ENCODE measurements around the gene KISS1R.

KISS1R gene

DNA sequence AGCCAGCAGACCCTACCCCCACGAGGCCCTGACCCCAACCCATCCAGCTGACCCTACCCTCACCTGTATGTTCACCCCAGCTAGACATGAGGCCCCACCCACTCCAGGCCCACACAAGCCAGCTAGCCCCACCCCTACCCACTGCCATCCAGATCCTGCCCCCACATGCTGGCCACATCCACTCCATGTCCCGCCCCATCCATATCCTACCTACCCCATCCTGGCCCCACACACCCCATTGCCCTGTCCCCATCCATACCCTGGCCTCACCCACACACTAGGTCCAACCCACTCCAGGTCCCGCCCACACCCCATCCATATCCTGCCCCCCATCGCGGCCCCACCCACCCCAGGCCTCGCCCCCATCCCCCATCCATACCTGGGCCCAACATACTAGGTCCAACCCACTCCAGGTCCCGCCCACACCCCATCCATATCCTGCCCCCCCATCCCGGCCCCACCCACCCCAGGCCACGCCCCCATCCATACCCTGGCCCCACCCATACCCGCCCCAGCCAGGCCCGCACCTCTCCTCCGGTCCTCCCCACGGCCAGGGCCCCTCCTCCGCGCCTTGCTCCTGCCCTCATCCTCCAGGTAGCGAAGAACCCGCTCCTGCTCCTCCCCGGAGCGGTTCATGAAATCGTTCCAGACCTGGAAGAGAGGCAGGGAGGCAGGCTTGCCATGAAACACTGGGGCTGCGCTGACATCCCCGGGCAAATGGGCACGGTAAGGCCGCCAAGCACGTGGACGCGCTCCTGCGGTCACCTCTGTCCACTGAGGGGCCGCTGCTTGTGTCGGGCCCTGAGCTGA lies 16.6 kb upstream of the KISS1R start:
- no peak for DNase-seq

DNA sequence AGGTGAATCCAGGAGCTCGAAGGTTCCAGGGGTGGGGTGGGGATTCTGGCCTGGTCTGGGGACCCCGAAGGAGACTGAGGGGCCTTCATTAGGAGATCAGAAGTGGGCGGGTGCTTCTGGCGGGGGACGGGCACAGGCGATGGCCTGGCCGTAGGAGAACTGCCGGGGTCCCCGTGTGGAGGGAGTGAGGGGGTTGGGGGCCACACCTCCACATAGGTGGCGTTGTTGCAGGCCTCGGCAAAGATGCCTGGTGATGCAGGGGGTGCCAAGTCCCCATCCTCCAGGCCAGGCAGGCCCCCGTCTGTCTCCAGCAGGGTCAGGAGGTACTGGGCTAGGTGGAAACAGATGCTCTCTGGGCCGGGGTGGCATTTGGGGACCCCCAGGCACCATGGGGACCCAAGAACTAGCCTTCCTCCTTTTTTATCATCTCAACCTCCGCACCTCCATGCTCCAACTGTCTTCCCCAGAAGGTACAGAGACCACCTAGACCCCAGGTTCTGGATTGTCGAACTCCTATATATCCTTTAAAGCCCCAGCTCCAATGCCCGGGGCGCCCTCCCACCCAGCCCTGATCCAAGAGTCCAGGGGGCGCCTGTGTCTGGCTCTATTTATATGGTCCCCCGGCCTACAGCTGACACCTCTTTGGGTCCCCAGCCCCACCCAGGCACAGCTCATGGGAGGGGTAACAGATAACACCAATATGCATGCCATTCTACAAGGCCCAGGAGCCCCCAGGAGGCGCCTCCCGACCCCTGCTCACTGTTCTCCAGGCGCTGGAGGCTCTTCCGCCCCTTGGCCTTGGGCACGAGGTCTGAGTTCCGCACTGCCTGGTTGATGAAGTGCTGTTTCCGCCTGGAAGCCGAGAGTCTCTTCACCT lies 15.7 kb upstream of the KISS1R start:
- no peak for DNase-seq

- no peak for DNase-seq
Observed at GRCh38 chr19:902093-902370, 15.1 kb upstream of the KISS1R start.

DNA sequence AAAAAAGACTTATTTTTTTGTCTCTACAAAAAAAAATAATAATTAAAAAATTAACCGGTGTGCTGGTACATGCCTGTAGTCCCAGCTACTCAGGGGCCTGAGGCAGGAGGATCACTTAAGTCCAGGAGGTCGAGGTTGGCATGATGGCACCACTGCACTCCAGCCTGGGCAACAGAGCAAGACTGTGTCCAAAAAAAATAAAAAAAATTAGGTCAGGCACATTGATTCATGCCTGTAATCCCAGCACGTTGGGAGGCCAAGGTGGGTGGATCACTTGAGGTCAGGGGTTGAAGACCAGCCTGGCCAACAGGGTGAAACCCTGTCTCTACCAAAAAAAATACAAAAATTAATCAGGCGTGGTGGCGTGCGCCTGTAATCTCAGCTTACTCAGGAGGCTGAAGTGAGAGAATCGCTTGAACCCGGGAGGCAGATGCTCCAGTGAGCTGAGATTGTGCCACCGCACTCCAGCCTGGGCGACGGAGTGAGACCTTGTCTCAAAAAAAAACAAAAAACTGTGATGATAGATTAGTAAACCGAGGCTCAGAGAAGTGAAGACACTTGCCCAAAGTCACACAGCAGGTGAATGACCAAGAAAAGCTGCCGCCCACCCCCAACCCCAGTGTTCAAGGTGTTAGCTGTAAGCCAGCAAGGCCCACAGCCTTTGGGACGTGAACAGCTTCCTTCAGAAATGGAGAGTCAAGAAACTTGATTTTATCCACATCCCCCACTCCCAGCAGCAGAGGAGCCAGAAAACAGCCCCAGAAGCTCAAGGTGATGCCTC lies 14.5 kb upstream of the KISS1R start:
- no peak for DNase-seq

DNA sequence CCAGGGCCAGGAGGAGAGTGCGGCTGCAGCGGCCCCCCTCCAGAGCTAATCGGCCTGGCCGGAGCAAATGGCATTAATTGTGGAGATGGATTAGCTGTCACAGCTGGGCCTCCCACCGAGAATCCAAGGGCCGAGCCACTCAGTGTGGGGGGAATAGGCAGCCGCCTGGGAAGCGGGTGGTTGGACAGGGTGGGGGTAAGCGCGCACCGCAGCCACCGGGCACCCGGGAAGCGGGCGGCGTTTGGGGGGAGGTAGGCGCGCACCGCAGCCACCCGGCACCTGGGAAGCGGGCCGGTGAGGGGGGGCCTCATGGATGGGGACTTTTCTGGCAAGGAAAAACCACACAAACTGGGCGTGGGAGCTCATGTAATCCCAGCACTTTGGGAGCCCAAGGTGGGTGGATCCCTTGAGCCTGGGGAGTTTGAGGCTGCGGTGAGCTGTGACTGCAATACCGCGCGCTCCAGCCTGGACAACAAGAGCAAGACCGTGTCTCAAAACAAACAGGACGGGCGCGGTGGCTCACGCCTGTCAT lies 13.8 kb upstream of the KISS1R start:
- no peak for DNase-seq

- DNase-seq, result no peak
Observed at GRCh38 chr19:904545-904944, 12.6 kb upstream of the KISS1R start.

- no peak for DNase-seq
Observed at GRCh38 chr19:906480-906879, 10.7 kb upstream of the KISS1R start.

- DNase-seq, result no peak
Observed at GRCh38 chr19:907183-907853, 9.8 kb upstream of the KISS1R start.

DNA sequence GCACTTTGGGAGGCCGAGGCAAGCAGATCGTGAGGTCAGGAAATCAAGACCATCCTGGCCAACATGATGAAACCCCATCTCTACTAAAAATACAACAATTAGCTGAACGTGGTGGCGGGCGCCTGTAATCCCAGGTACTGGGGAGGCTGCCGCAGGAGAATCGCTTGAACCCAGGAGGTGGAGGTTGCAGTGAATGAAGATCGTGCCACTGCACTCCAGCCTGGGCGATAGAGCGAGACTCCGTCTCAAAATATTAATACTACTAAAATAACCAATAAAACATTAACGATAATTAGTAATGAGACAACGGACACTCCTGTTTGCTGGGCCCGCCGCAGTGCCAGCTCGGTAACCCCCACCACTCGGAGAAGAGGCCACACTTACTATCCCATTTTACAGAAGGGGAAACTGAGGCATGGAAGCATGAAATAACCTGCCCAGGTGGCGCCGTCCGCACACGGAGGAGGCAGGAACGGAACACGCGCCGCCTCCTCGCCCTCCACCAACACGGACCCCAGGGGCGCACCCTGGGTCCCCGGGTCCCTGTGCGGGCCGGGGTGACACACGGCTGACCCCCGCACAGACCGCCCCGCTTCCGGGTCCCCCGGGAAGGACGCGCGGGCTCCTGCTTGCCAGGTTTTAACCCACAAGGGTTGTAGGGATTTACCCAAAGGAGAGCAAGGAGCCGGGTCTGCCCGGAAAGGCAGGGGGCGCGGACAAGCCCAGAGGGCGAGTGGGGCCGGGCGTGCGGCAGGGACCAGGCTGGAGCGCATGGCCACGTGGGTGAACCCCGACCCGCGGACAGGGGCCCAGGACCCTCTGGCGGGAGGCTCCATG lies 5.7 kb upstream of the KISS1R start:
- no peak for DNase-seq

DNA sequence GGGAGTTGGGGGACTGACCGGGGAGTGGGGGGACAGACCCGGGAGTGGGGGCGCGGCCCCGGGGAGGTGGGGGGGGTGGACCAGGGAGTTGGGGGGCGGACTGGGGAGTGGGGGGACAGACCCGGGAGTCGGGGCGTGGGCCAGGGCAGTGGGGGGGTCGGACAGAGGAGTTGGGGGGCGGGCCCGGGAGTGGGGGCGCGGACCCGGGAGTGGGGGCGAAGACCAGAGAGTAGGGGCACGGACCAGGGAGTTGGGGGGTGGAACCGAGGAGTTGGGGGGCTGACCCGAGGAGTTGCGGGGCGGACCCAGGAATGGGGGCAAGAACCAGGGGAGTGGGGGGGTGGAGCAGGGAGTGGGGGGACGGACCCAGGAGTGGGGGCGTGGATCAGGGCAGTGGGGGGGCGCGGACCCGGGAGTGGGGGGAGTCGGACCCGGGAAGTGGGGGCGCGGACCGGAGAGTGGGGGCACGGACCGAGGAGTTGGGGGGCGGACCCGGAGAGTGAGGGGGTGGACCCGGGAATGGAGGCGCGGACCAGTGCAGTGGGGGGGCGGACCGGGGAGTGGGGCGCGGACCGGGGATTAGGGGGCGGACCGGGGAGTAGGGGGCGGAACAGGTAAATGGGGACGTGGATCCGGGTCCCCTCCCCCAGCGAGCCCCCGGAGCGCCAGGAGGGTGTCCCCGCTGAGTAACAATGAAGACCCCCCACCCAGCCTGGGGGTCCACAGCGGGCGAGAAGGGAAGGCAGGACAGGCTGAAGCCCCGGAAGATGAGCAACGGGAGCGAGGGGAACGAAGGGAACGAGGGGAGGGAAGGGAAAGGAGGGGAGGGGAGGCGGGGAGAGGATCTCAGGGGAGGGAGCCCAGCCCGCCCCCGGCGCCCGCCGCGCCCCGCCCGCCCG lies 4.7 kb upstream of the KISS1R start:
- DNase-seq, result peak; percentile 39

GRCh38 chr19:913080-913748 lies 3.9 kb upstream of the KISS1R start, which contains the start of gene R3HDM4:
R3HDM4 (minus strand) TSS chr19:913219; CDS start chr19:913157, 62 bp downstream.
- peak; percentile 74 for DNase-seq

DNA sequence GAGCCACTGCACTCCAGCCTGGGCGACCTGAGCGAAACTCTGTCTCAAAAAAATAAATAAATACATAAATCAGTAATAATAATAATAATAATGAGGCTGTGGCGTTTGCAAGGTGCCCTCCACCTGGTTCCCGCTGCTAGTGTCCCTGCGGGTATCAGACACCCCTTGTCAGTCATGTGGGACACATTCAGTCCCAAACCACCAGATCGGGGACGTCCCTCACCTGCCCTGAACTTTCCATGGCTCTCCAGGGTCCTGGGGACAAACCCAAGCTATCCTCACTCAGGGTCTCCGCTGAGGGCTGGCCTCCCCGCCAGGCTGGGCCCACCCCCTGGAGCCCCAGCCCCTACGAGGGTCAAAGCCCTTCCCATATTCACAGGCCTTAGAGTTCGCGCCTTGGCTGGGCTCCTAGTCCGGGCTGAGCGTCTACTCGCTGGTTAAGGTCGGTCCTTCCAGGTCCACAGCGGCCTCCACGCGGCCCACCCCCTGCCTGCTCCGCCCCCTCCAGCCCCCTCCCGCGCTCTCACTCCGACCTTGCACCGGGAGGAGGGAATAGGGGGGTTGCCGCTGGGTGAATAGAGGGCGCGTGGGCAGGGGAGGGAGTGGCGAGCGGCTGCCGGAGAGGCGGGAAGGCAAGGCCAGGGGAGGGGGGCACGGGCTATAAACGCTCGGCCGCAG lies 349 bp upstream of the KISS1R start:
- DNase-seq, result no peak

- DNase-seq, result no peak
Observed at GRCh38 chr19:918152-918437, 962 bp downstream of the KISS1R start.

GRCh38 chr19:918481-919198 lies 1.5 kb downstream of the KISS1R start:
- no peak for DNase-seq

DNA sequence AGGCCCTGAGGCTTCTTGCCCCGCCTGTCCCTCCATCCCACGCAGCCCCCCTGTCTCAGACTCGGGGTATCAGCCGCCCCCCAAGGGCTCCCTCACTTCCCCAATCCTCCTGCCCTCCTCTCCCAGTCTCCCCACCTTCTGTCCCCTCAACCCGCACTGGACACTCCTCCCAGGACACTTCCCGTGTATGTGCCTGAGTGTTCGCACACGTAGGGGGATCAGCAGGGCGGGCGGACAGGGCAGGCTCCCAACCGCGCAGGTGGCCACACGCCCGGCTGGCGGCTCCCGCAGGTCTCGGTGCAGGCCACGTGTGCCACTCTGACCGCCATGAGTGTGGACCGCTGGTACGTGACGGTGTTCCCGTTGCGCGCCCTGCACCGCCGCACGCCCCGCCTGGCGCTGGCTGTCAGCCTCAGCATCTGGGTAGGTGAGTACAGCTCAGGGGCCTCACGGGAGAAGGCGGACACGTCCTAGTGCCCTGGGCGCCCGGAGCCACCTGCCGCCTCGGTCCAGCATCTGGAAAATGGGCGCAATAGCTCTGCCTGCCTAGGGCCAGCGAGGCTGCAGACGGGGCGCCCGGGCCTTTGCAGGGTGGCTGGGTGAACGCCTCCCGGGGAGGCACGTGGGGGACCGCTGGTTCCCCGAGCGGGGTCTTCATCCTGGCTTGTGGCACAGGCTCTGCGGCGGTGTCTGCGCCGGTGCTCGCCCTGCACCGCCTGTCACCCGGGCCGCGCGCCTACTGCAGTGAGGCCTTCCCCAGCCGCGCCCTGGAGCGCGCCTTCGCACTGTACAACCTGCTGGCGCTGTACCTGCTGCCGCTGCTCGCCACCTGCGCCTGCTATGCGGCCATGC lies 2.3 kb downstream of the KISS1R start:
- DNase-seq, result no peak

DNA sequence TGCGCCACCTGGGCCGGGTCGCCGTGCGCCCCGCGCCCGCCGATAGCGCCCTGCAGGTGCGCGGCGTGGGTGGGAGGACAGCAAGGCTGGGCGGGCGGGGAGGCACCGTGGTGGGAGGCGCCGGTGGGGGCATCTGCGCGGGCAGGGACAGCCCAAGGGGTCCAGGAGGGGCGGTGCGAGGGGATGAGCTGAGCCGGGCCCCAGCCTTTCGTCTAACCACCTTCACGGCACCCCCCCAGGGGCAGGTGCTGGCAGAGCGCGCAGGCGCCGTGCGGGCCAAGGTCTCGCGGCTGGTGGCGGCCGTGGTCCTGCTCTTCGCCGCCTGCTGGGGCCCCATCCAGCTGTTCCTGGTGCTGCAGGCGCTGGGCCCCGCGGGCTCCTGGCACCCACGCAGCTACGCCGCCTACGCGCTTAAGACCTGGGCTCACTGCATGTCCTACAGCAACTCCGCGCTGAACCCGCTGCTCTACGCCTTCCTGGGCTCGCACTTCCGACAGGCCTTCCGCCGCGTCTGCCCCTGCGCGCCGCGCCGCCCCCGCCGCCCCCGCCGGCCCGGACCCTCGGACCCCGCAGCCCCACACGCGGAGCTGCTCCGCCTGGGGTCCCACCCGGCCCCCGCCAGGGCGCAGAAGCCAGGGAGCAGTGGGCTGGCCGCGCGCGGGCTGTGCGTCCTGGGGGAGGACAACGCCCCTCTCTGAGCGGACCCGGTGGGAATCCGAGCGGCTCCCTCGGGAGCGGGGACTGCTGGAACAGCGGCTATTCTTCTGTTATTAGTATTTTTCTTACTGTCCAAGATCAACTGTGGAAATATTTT lies 3.1 kb downstream of the KISS1R start:
- peak; percentile 66 for DNase-seq

DNA sequence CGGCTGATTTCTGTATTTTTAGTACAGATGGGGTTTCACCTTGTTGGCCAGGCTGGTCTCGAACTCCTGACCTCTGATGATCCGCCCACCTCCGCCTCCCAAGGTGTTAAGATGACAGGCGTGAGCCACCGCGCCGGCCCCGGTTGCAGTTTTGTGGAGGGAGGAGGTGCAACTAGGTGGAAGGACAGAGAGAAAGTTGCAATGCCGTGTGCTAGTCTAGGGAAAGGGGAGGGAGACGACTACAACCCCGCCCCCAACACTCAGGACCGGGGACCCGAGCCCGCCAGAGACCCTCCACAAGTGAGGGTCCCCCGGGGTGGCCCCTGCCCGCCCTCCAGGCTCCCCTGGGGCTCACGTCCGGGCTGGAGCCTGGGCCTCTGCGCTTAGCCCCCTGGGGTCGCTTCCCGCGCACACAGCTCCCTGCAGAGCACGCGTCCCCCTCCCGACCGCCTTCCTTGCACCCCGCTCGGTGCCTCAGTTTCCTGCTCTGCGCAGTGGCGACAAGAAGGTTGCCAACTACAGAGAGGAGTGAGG lies 7.5 kb downstream of the KISS1R start:
- no peak for DNase-seq

Data from activated CD4-positive, alpha-beta T cell treated with anti-CD3 and anti-CD28 coated beads for 1 hour (primary cell).